K562 (cell line): Measurements from ENCODE around the gene PRR36. TPM values are rescaled to one million over a fixed set of nuclear protein-coding genes. Genes with fewer than 3 reads are reported as not detected.

Experiments used
- ATAC-seq: fragments of 200-7000 bp; cut with Tn5 transposase; 3 replicates; pipeline ENCODE4 v1.9.1; 2020; ENCODE audit warnings: moderate library complexity
- BruUV-seq: library from RNA; stranded (reverse); fragments of 400-500 nt; replicated peaks from 2 replicates; lab custom pipeline; 2021; lab: Mats Ljungman, UMichigan
- CTCF ChIA-PET: fragments of 300-600 bp; formaldehyde crosslinking; extraction: SDS; loops from one replicate; lab custom pipeline; 2021; ENCODE audit warnings: low intra/inter-chr PET ratio; lab: Yijun Ruan, JAX
- POLR2A ChIA-PET: fragments of 300-600, 350-650 bp; sonication (Branson Sonifier 250); formaldehyde crosslinking; extraction: SDS; loops from one replicate; lab custom pipeline; 2021; ENCODE audit warnings: antibody characterized with exemption, inconsistent platforms; lab: Yijun Ruan, JAX
- DNase-seq, 4 experiments: peaks; one replicate each; pipeline versions ENCODE4 v3.0.0 to v3.0.0-alpha.2; 2011 to 2018; ENCODE audit warnings: low spot score in 3 of 4, mixed read lengths in 3 of 4; ENCODE audit errors: extremely low read depth in 1 of 4
- FAIRE-seq: peaks from 2 replicates; lab custom pipeline; 2011; peaks lifted over from hg19 to GRCh38; lab: Jason Lieb, UNC
- H2AFZ ChIP-seq: 2 replicates; pipeline ENCODE4 v1.6.0; 2011; ENCODE audit warnings: low read depth, low read length, control low read depth, inconsistent platforms
- H3K27ac ChIP-seq: fragments of 200-600 bp; 3 replicates; pipeline ENCODE4 v1.8.0; 2011; ENCODE audit warnings: low read depth, mild to moderate bottlenecking, control low read depth, inconsistent platforms, low read length, moderate library complexity, mixed read lengths; ENCODE audit errors: extremely low read depth
- H3K27me3 ChIP-seq, 2 experiments: fragments of 300-600 bp in 1 of 2; 2 replicates in 1 of 2; 3 replicates in 1 of 2; pipeline versions ENCODE4 v1.6.0 to v1.8.0; 2011; ENCODE audit warnings: inconsistent platforms in 2 of 2, low read length in 2 of 2, mild to moderate bottlenecking in 1 of 2, mixed read lengths in 1 of 2, moderate library complexity in 1 of 2; ENCODE audit not compliant: control insufficient read depth in 2 of 2, insufficient read depth in 2 of 2
- H3K36me3 ChIP-seq: fragments of 300-600 bp; 3 replicates; pipeline ENCODE4 v1.8.0; 2011; ENCODE audit warnings: mild to moderate bottlenecking, low read length, inconsistent platforms; ENCODE audit not compliant: control insufficient read depth, insufficient read depth
- H3K4me1 ChIP-seq, 2 experiments: fragments of 200-600 bp in 1 of 2; replicated peaks in 1 of 2; 2 replicates in 1 of 2; 3 replicates in 1 of 2; pipeline versions ENCODE4 v1.5.1 to v1.8.0; 2011; ENCODE audit warnings: inconsistent platforms in 2 of 2, low read length in 2 of 2, mild to moderate bottlenecking in 1 of 2, mixed read lengths in 1 of 2, moderate library complexity in 1 of 2; ENCODE audit not compliant: control insufficient read depth in 2 of 2, insufficient read depth in 2 of 2
- H3K4me2 ChIP-seq: 2 replicates; pipeline ENCODE4 v1.6.1; 2011; ENCODE audit warnings: low read length, control low read depth, inconsistent platforms, mixed read lengths; ENCODE audit not compliant: insufficient read depth
- H3K4me3 ChIP-seq: fragments of 200-600 bp; sonication (generic), shearing (Covaris generic); 2 replicates; pipeline ENCODE4 v1.5.1; 2016; ENCODE audit warnings: control low read depth, inconsistent platforms
- H3K79me2 ChIP-seq: fragments of 200-600 bp; 3 replicates; pipeline ENCODE4 v1.8.0; 2011; ENCODE audit warnings: low read length, inconsistent platforms; ENCODE audit not compliant: control insufficient read depth, insufficient read depth
- H3K9ac ChIP-seq, 2 experiments: 2 replicates each; pipeline versions ENCODE4 v1.6.0 to v1.6.1; 2011; ENCODE audit warnings: low read depth in 2 of 2, low read length in 2 of 2, control low read depth in 1 of 2, inconsistent platforms in 1 of 2, mild to moderate bottlenecking in 1 of 2, mixed read lengths in 1 of 2; ENCODE audit not compliant: insufficient read depth in 1 of 2
- H3K9me1 ChIP-seq: one replicate; pipeline ENCODE4 v1.6.0; 2011; ENCODE audit warnings: inconsistent platforms, mild to moderate bottlenecking, low read length, moderate library complexity; ENCODE audit not compliant: control insufficient read depth, insufficient read depth
- H3K9me3 ChIP-seq: replicated peaks from 2 replicates; pipeline ENCODE4 v1.5.1; 2011; ENCODE audit warnings: low read depth, low read length, inconsistent platforms; ENCODE audit not compliant: control insufficient read depth, insufficient read depth
- H4K20me1 ChIP-seq: replicated peaks from 2 replicates; pipeline ENCODE4 v1.6.1; 2011; ENCODE audit warnings: low read length, inconsistent platforms, mixed read lengths; ENCODE audit not compliant: control insufficient read depth, insufficient read depth
- ARID1B ChIP-seq: fragments of 450-650 bp; IDR thresholded peaks from 2 replicates; pipeline ENCODE4 v1.6.1; 2016; ENCODE audit warnings: antibody characterized with exemption, mild to moderate bottlenecking, inconsistent platforms
- ELF4 ChIP-seq: fragments of 450-650 bp; formaldehyde crosslinking; IDR thresholded peaks from 2 replicates; pipeline ENCODE4 v1.4.0; 2022; ENCODE audit warnings: missing genetic modification characterization
- HMGXB4 ChIP-seq: sonication (generic); formaldehyde crosslinking; IDR thresholded peaks from 2 replicates; pipeline ENCODE4 v1.8.1; 2023; ENCODE audit warnings: mild to moderate bottlenecking, missing genetic modification reagents
- MECOM ChIP-seq: fragments of 250-450 bp; sonication (Bioruptor Pico); IDR thresholded peaks from 2 replicates; pipeline ENCODE4 v1.8.0; 2022; ENCODE audit warnings: inconsistent platforms
- ZNF407 ChIP-seq: fragments of 450-650 bp; IDR thresholded peaks from 2 replicates; pipeline ENCODE4 v1.6.1; 2016; ENCODE audit warnings: low read depth
- ZSCAN29 ChIP-seq: fragments of 450-650 bp; IDR thresholded peaks from 2 replicates; pipeline ENCODE4 v1.6.1; 2017
- WGBS: fragments of 100-300 bp; shearing (Covaris generic); methylation state at CpG from one replicate; pipeline ENCODE4 v1.1.6; 2016; ENCODE audit warnings: low coverage, mixed read lengths; ENCODE audit not compliant: insufficient coverage; ENCODE audit errors: missing lambda C conversion rate; 5-methylcytosine and 5-hydroxymethylcytosine counted together
- in situ Hi-C: fragments of 300-500 bp; cut with MboI; formaldehyde crosslinking; loops from 4 replicates; pipeline ENCODE4 v1.15.0; 2018; ENCODE audit warnings: inconsistent platforms, mixed read lengths
- intact Hi-C: fragments of 100-400 bp; cut with micrococcal nuclease; formaldehyde crosslinking; loops from 2 replicates; pipeline ENCODE4 v1.14.2; 2022
- polyA plus RNA-seq, 8 experiments: library from polyadenylated mRNA; depleted of rRNA in 4 of 8; stranded (reverse) in 5 of 8; unstranded in 3 of 8; fragments of >200 nt; fragmentation: Nextera tagmentation in 2 of 8; fragmentation: Illumina TruSeq in 1 of 8; extraction: Ambion mirVana in 2 of 8; extraction: Trizol in 1 of 8; gene quantifications; 2 replicates each; pipeline versions ENCODE4 v1.2.1 to v1.2.3, GENCODE V29; 2011 to 2014; ENCODE audit warnings: inconsistent platforms in 1 of 8, missing spikeins in 1 of 8
- total RNA-seq, 7 experiments: library from RNA; depleted of rRNA in 6 of 7; stranded (reverse); fragments of >200 nt in 6 of 7; fragmentation: Illumina TruSeq in 2 of 7; extraction: Trizol in 2 of 7; gene quantifications; 2 replicates each; pipeline versions ENCODE4 v1.2.1 to v1.2.3, GENCODE V29; 2011 to 2021; ENCODE audit warnings: low replicate concordance in 1 of 7
- TF ChIP-seq, protein P1 (sequence below): fragments of 450-650 bp; formaldehyde crosslinking; conservative IDR thresholded peaks from 2 replicates; pipeline ENCODE4 v1.4.0; 2022; ENCODE audit warnings: mild to moderate bottlenecking, missing genetic modification characterization

Gene PRR36
- total and polyA plus RNA-seq, 9 of the 15 experiments (the other 6 are each of a cell fraction or from before 2014, with no cell fraction given): 0.05 to 0.42 (median 0.06) TPM; not detected in 6

GRCh38 chr19:7909471-7910067 is 35.4 kb upstream of the PRR36 start:
- no peak overlapping the region for H2AFZ ChIP-seq
- H3K9me1 ChIP-seq: peaks cover 6% of the 10 kb centered on the region
- BruUV-seq: no TSS peak
- no peak overlapping the region for H3K27ac ChIP-seq
- CTCF ChIA-PET: no interaction called here
- H3K4me1 ChIP-seq: peaks cover 7 to 92% of the 10 kb centered on the region in 2 experiments; a peak in 4 of 5 replicates
- H3K4me2 ChIP-seq: no peak overlapping the region
- no peaks in the 10 kb centered on the region for H3K9me3 ChIP-seq
- H3K4me3 ChIP-seq: no peak overlapping the region
- ATAC-seq (no peak), FAIRE-seq (no peak), DNase-seq (no peak)
- WGBS: 97% methylated on average over 5 of the region's 21 CpGs
- in situ Hi-C loops: no loop called here
- intact Hi-C loops: no loop called here
- H3K9ac ChIP-seq: peak overlapping the region in 1 of 2 experiments; percentile 2; a peak in 1 of 4 replicates
- no peaks in the 10 kb centered on the region for H4K20me1 ChIP-seq
- peaks cover 61% of the 10 kb centered on the region; the same call in 2 of the 3 replicates for H3K36me3 ChIP-seq
- peaks cover 38% of the 10 kb centered on the region for H3K79me2 ChIP-seq
- POLR2A ChIA-PET: interaction anchor here (0.6 kb wide), 1 partner anchor 40 kb away, joined by 3 read pairs; no protein-coding TSS in a partner anchor
- H3K27me3 ChIP-seq: no peaks in the 10 kb centered on the region
- TF ChIP-seq HMGXB4 (CRISPR knock-in tag) (no peak), ELF4 (no peak), ZNF407 (no peak), MECOM (CRISPR knock-in tag) (no peak), ZSCAN29 (no peak), ARID1B (no peak)
- TF ChIP-seq, protein P1, sequence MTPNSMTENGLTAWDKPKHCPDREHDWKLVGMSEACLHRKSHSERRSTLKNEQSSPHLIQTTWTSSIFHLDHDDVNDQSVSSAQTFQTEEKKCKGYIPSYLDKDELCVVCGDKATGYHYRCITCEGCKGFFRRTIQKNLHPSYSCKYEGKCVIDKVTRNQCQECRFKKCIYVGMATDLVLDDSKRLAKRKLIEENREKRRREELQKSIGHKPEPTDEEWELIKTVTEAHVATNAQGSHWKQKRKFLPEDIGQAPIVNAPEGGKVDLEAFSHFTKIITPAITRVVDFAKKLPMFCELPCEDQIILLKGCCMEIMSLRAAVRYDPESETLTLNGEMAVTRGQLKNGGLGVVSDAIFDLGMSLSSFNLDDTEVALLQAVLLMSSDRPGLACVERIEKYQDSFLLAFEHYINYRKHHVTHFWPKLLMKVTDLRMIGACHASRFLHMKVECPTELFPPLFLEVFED (CRISPR knock-in tag): no peak
